ENCODE data around the gene SLC9C1. TPM values are rescaled to one million over a fixed set of nuclear protein-coding genes. Genes with fewer than 3 reads are reported as not detected.

The SLC9C1 gene
- total RNA-seq (not detected), total RNA-seq (0 to 0.24 (median 0) reads per million in 29 experiments)
- total RNA-seq (2013): not detected

GRCh38 chr3:112293368-112294321 lies at the start of gene SLC9C1:
SLC9C1 (minus strand) TSS chr3:112294216; CDS start chr3:112286791, 7,425 bp downstream.
- peak in 22 of 35 experiments; percentile 11 to 75 (median 26) for DNase-seq
- no peaks in the 10 kb centered on the region for H3K27me3 Mint-ChIP-seq
- H3K4me1 ChIP-seq (ENCODE audit: control insufficient read depth in 1 of 2, extremely low read depth in 1 of 2, insufficient read depth in 2 of 2, low read length in 2 of 2): peaks cover 0 to 3% of the 10 kb centered on the region in 2 experiments
- 63% methylated on average over 4 of the region's 15 CpGs for WGBS (ENCODE audit: insufficient coverage)
- no peaks in the 10 kb centered on the region for H3K27me3 ChIP-seq (replicated peaks in 1 of 2; ENCODE audit: control insufficient read depth in 2 of 2, extremely low read depth in 1 of 2, insufficient read depth in 2 of 2, low read length in 1 of 2)
- ChIA-PET POLR2A (interaction anchor here (0.5 to 0.9 kb wide), 4 partner anchors 11 to 241 kb away, joined by 3 to 8 read pairs (median 4); no protein-coding TSS in a partner anchor), CTCF (interaction anchor here (0.6 to 3.3 kb wide), 31 partner anchors 8 to 995 kb away, joined by 3 to 29 read pairs (median 5); no protein-coding TSS in a partner anchor)
- H3K4me3 Mint-ChIP-seq: peak within 1 kb of the TSS; percentile 63 to 69 (median 64)
- peaks cover 19 to 28% (median 24%) of the 10 kb centered on the region in 3 donors for H3K4me1 Mint-ChIP-seq
- peak within 1 kb of the TSS in 1 of 2 donors; percentile 10 for H3K4me3 ChIP-seq (ENCODE audit: control insufficient read depth in 1 of 2, extremely low read depth in 1 of 2, low read length in 1 of 2)
- H3K27ac Mint-ChIP-seq: peak within 1 kb of the TSS in 1 of 2 donors; percentile 62
- no peaks in the 10 kb centered on the region for H3K9me3 Mint-ChIP-seq
- H3K9me3 ChIP-seq: no peaks in the 10 kb centered on the region
- H3K27ac ChIP-seq (ENCODE audit: low read length): no peak within 1 kb of the TSS
- H3K36me3 ChIP-seq (ENCODE audit: control insufficient read depth in 2 of 2, extremely low read depth in 1 of 2, insufficient read depth in 1 of 2, low read length in 1 of 2): no peaks in the 10 kb centered on the region
- H3K36me3 Mint-ChIP-seq: no peaks in the 10 kb centered on the region
- ATAC-seq (replicated peaks in 1 of 4): peak; percentile 65 to 85 (median 73)

- WGBS (ENCODE audit: insufficient coverage): no CpG with 5 or more reads among the region's 2 CpGs
- Histone ChIP-seq H3K9me3 (no peaks in the 10 kb centered on the region), H3K4me1 (ENCODE audit: control insufficient read depth in 1 of 2, extremely low read depth in 1 of 2, insufficient read depth in 2 of 2, low read length in 2 of 2) (no peaks in the 10 kb centered on the region), H3K36me3 (ENCODE audit: control insufficient read depth in 2 of 2, extremely low read depth in 1 of 2, insufficient read depth in 1 of 2, low read length in 1 of 2) (peaks cover 0 to 4% of the 10 kb centered on the region in 2 donors), H3K27me3 (replicated peaks in 1 of 2; ENCODE audit: control insufficient read depth in 2 of 2, extremely low read depth in 1 of 2, insufficient read depth in 2 of 2, low read length in 1 of 2) (no peaks in the 10 kb centered on the region), H3K27ac (ENCODE audit: low read length) (no peak overlapping the region), H3K4me3 (ENCODE audit: control insufficient read depth in 1 of 2, extremely low read depth in 1 of 2, low read length in 1 of 2) (no peak overlapping the region)
- DNase-seq (no peak), ATAC-seq (replicated peaks in 1 of 4) (no peak)
- no peaks in the 10 kb centered on the region for H3K27me3 Mint-ChIP-seq
- CTCF ChIA-PET: no interaction called here
- H3K4me3 Mint-ChIP-seq: no peak overlapping the region
- H3K27ac Mint-ChIP-seq: no peak overlapping the region
- POLR2A ChIA-PET: no interaction called here
- H3K9me3 Mint-ChIP-seq: peaks cover 0 to 6% (median 6%) of the 10 kb centered on the region in 3 donors
- H3K36me3 Mint-ChIP-seq: peaks cover 18% of the 10 kb centered on the region
- peaks cover 25 to 30% (median 29%) of the 10 kb centered on the region in 3 donors for H3K4me1 Mint-ChIP-seq
Measured at GRCh38 chr3:112341386-112341785, 47.4 kb upstream of the SLC9C1 start.

- no peak for DNase-seq
- Histone ChIP-seq H3K9me3 (no peaks in the 10 kb centered on the region), H3K27ac (ENCODE audit: low read length) (no peak overlapping the region), H3K27me3 (replicated peaks in 1 of 2; ENCODE audit: control insufficient read depth in 2 of 2, extremely low read depth in 1 of 2, insufficient read depth in 2 of 2, low read length in 1 of 2) (no peaks in the 10 kb centered on the region), H3K4me1 (ENCODE audit: control insufficient read depth in 1 of 2, extremely low read depth in 1 of 2, insufficient read depth in 2 of 2, low read length in 2 of 2) (peaks cover 0 to 3% of the 10 kb centered on the region in 2 experiments), H3K36me3 (ENCODE audit: control insufficient read depth in 2 of 2, extremely low read depth in 1 of 2, insufficient read depth in 1 of 2, low read length in 1 of 2) (no peaks in the 10 kb centered on the region), H3K4me3 (ENCODE audit: control insufficient read depth in 1 of 2, extremely low read depth in 1 of 2, low read length in 1 of 2) (no peak overlapping the region)
- no peak overlapping the region for H3K4me3 Mint-ChIP-seq
- CTCF ChIA-PET: interaction anchor here (0.5 to 0.9 kb wide), 2 partner anchors 11 to 65 kb away, joined by 3 read pairs; no protein-coding TSS in a partner anchor
- H3K36me3 Mint-ChIP-seq: peaks cover 6% of the 10 kb centered on the region
- H3K27ac Mint-ChIP-seq: peak overlapping the region in 1 of 2 donors; percentile 4
- POLR2A ChIA-PET: no interaction called here
- H3K27me3 Mint-ChIP-seq: no peaks in the 10 kb centered on the region
- H3K4me1 Mint-ChIP-seq: peaks cover 39 to 43% (median 42%) of the 10 kb centered on the region in 3 donors
- 100% methylated on average over 1 of the region's 2 CpGs for WGBS (ENCODE audit: insufficient coverage)
- no peak for ATAC-seq (replicated peaks in 1 of 4)
- H3K9me3 Mint-ChIP-seq: peaks cover 0 to 6% (median 6%) of the 10 kb centered on the region in 3 donors
Measured at GRCh38 chr3:112339609-112340008, 45.6 kb upstream of the SLC9C1 start.

GRCh38 chr3:112339134-112339533 lies 45.1 kb upstream of the SLC9C1 start:
- H3K27ac ChIP-seq (ENCODE audit: low read length): no peak overlapping the region
- DNase-seq (no peak), ATAC-seq (replicated peaks in 1 of 4) (no peak)
- Mint-ChIP-seq H3K27me3 (no peaks in the 10 kb centered on the region), H3K27ac (peak overlapping the region in 1 of 2 donors; percentile 4), H3K36me3 (peaks cover 3% of the 10 kb centered on the region), H3K4me3 (no peak overlapping the region), H3K9me3 (peaks cover 0 to 6% (median 6%) of the 10 kb centered on the region in 3 donors), H3K4me1 (peaks cover 43 to 48% (median 46%) of the 10 kb centered on the region in 3 donors)
- no peak overlapping the region for H3K4me3 ChIP-seq (ENCODE audit: control insufficient read depth in 1 of 2, extremely low read depth in 1 of 2, low read length in 1 of 2)
- H3K27me3 ChIP-seq (replicated peaks in 1 of 2; ENCODE audit: control insufficient read depth in 2 of 2, extremely low read depth in 1 of 2, insufficient read depth in 2 of 2, low read length in 1 of 2): no peaks in the 10 kb centered on the region
- H3K9me3 ChIP-seq: no peaks in the 10 kb centered on the region
- peaks cover 0 to 4% of the 10 kb centered on the region in 2 experiments for H3K4me1 ChIP-seq (ENCODE audit: control insufficient read depth in 1 of 2, extremely low read depth in 1 of 2, insufficient read depth in 2 of 2, low read length in 2 of 2)
- POLR2A ChIA-PET: no interaction called here
- H3K36me3 ChIP-seq (ENCODE audit: control insufficient read depth in 2 of 2, extremely low read depth in 1 of 2, insufficient read depth in 1 of 2, low read length in 1 of 2): no peaks in the 10 kb centered on the region
- CTCF ChIA-PET: interaction anchor here (0.5 to 0.9 kb wide), 2 partner anchors 12 to 66 kb away, joined by 3 read pairs; no protein-coding TSS in a partner anchor

GRCh38 chr3:112338727-112339056 lies 44.7 kb upstream of the SLC9C1 start:
- ATAC-seq (replicated peaks in 1 of 4) (no peak), DNase-seq (no peak)
- no peaks in the 10 kb centered on the region for H3K9me3 ChIP-seq
- ChIA-PET POLR2A (no interaction called here), CTCF (interaction anchor here (0.8 to 0.9 kb wide), 2 partner anchors 12 to 164 kb away, joined by 3 read pairs; no protein-coding TSS in a partner anchor)
- Mint-ChIP-seq H3K4me1 (peaks cover 48 to 52% (median 50%) of the 10 kb centered on the region in 3 donors), H3K9me3 (peaks cover 0 to 4% (median 2%) of the 10 kb centered on the region in 3 donors), H3K27ac (no peak overlapping the region), H3K4me3 (no peak overlapping the region), H3K36me3 (peaks cover under 1% of the 10 kb centered on the region), H3K27me3 (no peaks in the 10 kb centered on the region)
- H3K27ac ChIP-seq (ENCODE audit: low read length): no peak overlapping the region
- peaks cover 0 to 5% of the 10 kb centered on the region in 2 experiments for H3K4me1 ChIP-seq (ENCODE audit: control insufficient read depth in 1 of 2, extremely low read depth in 1 of 2, insufficient read depth in 2 of 2, low read length in 2 of 2)
- H3K36me3 ChIP-seq (ENCODE audit: control insufficient read depth in 2 of 2, extremely low read depth in 1 of 2, insufficient read depth in 1 of 2, low read length in 1 of 2): no peaks in the 10 kb centered on the region
- no peaks in the 10 kb centered on the region for H3K27me3 ChIP-seq (replicated peaks in 1 of 2; ENCODE audit: control insufficient read depth in 2 of 2, extremely low read depth in 1 of 2, insufficient read depth in 2 of 2, low read length in 1 of 2)
- no CpG with 5 or more reads among the region's 2 CpGs for WGBS (ENCODE audit: insufficient coverage)
- H3K4me3 ChIP-seq (ENCODE audit: control insufficient read depth in 1 of 2, extremely low read depth in 1 of 2, low read length in 1 of 2): no peak overlapping the region

- H3K36me3 ChIP-seq (ENCODE audit: control insufficient read depth in 2 of 2, extremely low read depth in 1 of 2, insufficient read depth in 1 of 2, low read length in 1 of 2): no peaks in the 10 kb centered on the region
- H3K9me3 Mint-ChIP-seq: peaks cover 0 to 2% (median 0%) of the 10 kb centered on the region in 3 donors
- CTCF ChIA-PET: interaction anchor here (0.8 to 1.0 kb wide), 2 partner anchors 164 to 196 kb away, joined by 3 read pairs; no protein-coding TSS in a partner anchor
- ATAC-seq (replicated peaks in 1 of 4): no peak
- H3K27ac Mint-ChIP-seq: peak overlapping the region in 1 of 2 donors; percentile 29
- peaks cover 50 to 56% (median 52%) of the 10 kb centered on the region in 3 donors for H3K4me1 Mint-ChIP-seq
- POLR2A ChIA-PET: no interaction called here
- 75% methylated on average over 2 of the region's 6 CpGs for WGBS (ENCODE audit: insufficient coverage)
- DNase-seq: no peak
- no peak overlapping the region for H3K27ac ChIP-seq (ENCODE audit: low read length)
- H3K27me3 ChIP-seq (replicated peaks in 1 of 2; ENCODE audit: control insufficient read depth in 2 of 2, extremely low read depth in 1 of 2, insufficient read depth in 2 of 2, low read length in 1 of 2): peaks cover 0 to 4% of the 10 kb centered on the region in 2 experiments
- no peaks in the 10 kb centered on the region for H3K36me3 Mint-ChIP-seq
- H3K4me3 ChIP-seq (ENCODE audit: control insufficient read depth in 1 of 2, extremely low read depth in 1 of 2, low read length in 1 of 2): no peak overlapping the region
- H3K9me3 ChIP-seq: no peaks in the 10 kb centered on the region
- H3K27me3 Mint-ChIP-seq: no peaks in the 10 kb centered on the region
- peaks cover 4 to 5% of the 10 kb centered on the region in 2 experiments for H3K4me1 ChIP-seq (ENCODE audit: control insufficient read depth in 1 of 2, extremely low read depth in 1 of 2, insufficient read depth in 2 of 2, low read length in 2 of 2)
- no peak overlapping the region for H3K4me3 Mint-ChIP-seq
Measured at GRCh38 chr3:112338021-112338726, 44.2 kb upstream of the SLC9C1 start.
